Measurements from ENCODE around the gene PIP4K2C. TPM values are rescaled to one million over a fixed set of nuclear protein-coding genes. Genes with fewer than 3 reads are reported as not detected.
"Not testable (repeated sequence)": the region's sequence is repeated elsewhere in the genome, so short reads cannot be mapped to it uniquely, and the experiment has no call there.

The PIP4K2C gene
- total RNA-seq, 1 experiment from 2014 or later: 48.7 TPM

- Histone ChIP-seq H4K20me1 (ENCODE audit: insufficient read depth) (no peaks in the 10 kb centered on the region), H3F3A (ENCODE audit: insufficient read depth, low read depth) (no peaks in the 10 kb centered on the region), H3K27me3 (ENCODE audit: insufficient read depth, low read depth) (peaks cover 27% of the 10 kb centered on the region), H3K36me3 (ENCODE audit: low read depth) (no peaks in the 10 kb centered on the region), H2AFZ (no peak overlapping the region), H3K4me3 (no peak overlapping the region), H3K9me2 (ENCODE audit: insufficient read depth) (no peaks in the 10 kb centered on the region), H3K4me2 (peak overlapping the region; percentile 36; the same call in 1 of the 2 replicates), H3K9me3 (ENCODE audit: insufficient read depth, low read depth) (peaks cover 20% of the 10 kb centered on the region), H3K4me1 (replicated peaks; ENCODE audit: insufficient read depth) (no peaks in the 10 kb centered on the region), H3K27ac (no peak overlapping the region), H3K79me2 (ENCODE audit: low read depth) (no peaks in the 10 kb centered on the region)
- ChIA-PET POLR2A (ENCODE audit: unreplicated experiment) (interaction anchor here (0.6 kb wide), 1 partner anchor 38 kb away, joined by 3 read pairs; no protein-coding TSS in a partner anchor), CTCF (interaction anchor here (0.7 kb wide), 1 partner anchor 85 kb away, joined by 5 read pairs; no protein-coding TSS in a partner anchor)
- TF ChIP-seq EZH2 (IDR thresholded peaks at IDR 0.05; ENCODE audit: low read depth) (no peak), CTCF (conservative IDR thresholded peaks at IDR 0.05) (no peak)
- no peak for DNase-seq
- intact Hi-C loops (cut with micrococcal nuclease; ENCODE audit: unreplicated experiment): no loop called here
- BruUV-seq (replicated peaks): no TSS peak
Measured at GRCh38 chr12:57641699-57642442, 50.9 kb downstream of the PIP4K2C start.

- H4K20me1 ChIP-seq (ENCODE audit: insufficient read depth); BruUV-seq (replicated peaks); DNase-seq; intact Hi-C loops (cut with micrococcal nuclease; ENCODE audit: unreplicated experiment); H3K4me1 ChIP-seq (replicated peaks; ENCODE audit: insufficient read depth); H3K4me2 ChIP-seq; H3K27ac ChIP-seq; H3K27me3 ChIP-seq (ENCODE audit: insufficient read depth, low read depth); H3K9me2 ChIP-seq (ENCODE audit: insufficient read depth); POLR2A ChIA-PET (ENCODE audit: unreplicated experiment); H3K79me2 ChIP-seq (ENCODE audit: low read depth); H3F3A ChIP-seq (ENCODE audit: insufficient read depth, low read depth); H3K4me3 ChIP-seq; H3K36me3 ChIP-seq (ENCODE audit: low read depth); CTCF ChIA-PET; H2AFZ ChIP-seq: not testable (repeated sequence)
- H3K9me3 ChIP-seq (ENCODE audit: insufficient read depth, low read depth): peaks cover 20% of the 10 kb centered on the region
Measured at GRCh38 chr12:57645990-57646658, 55.1 kb downstream of the PIP4K2C start.

- intact Hi-C loops (cut with micrococcal nuclease; ENCODE audit: unreplicated experiment); H3K4me1 ChIP-seq (replicated peaks; ENCODE audit: insufficient read depth); POLR2A ChIA-PET (ENCODE audit: unreplicated experiment); H3K36me3 ChIP-seq (ENCODE audit: low read depth); H3K4me2 ChIP-seq; H2AFZ ChIP-seq; CTCF ChIA-PET; H3K9me2 ChIP-seq (ENCODE audit: insufficient read depth); H3K27ac ChIP-seq; H3F3A ChIP-seq (ENCODE audit: insufficient read depth, low read depth); DNase-seq; BruUV-seq (replicated peaks); H4K20me1 ChIP-seq (ENCODE audit: insufficient read depth); H3K79me2 ChIP-seq (ENCODE audit: low read depth); H3K27me3 ChIP-seq (ENCODE audit: insufficient read depth, low read depth); H3K4me3 ChIP-seq: not testable (repeated sequence)
- H3K9me3 ChIP-seq (ENCODE audit: insufficient read depth, low read depth): peaks cover 20% of the 10 kb centered on the region
Measured at GRCh38 chr12:57646659-57647049, 55.7 kb downstream of the PIP4K2C start.

Other genes with a start within 250 kb of the PIP4K2C start
- 54.4 and 65.1 TPM in 2 replicates for gene R3HDM2, start 160.1 kb upstream of the PIP4K2C start, total RNA-seq (2021)
- gene INHBC, start 156.4 kb upstream of the PIP4K2C start, total RNA-seq (2021): 0.35 TPM in 1 of 2 replicates, not detected in the other
- gene INHBE, start 135.9 kb upstream of the PIP4K2C start, total RNA-seq (2021): 0.73 and 0.90 TPM in 2 replicates
- gene GLI1, start 131.4 kb upstream of the PIP4K2C start, total RNA-seq (2021): not detected in 2 replicates
- gene ARHGAP9, start 111.3 kb upstream of the PIP4K2C start, total RNA-seq (2021): not detected in 2 replicates
- 307 and 366 TPM in 2 replicates for gene MARS1, start 103.1 kb upstream of the PIP4K2C start, total RNA-seq (2021)
- gene DDIT3, start 70.7 kb upstream of the PIP4K2C start, total RNA-seq (2021): 15.6 and 17.3 TPM in 2 replicates
- 47.3 and 78.4 TPM in 2 replicates for gene MBD6, start 68.4 kb upstream of the PIP4K2C start, total RNA-seq (2021)
- 93.4 and 105 TPM in 2 replicates for gene DCTN2, start 44.0 kb upstream of the PIP4K2C start, total RNA-seq (2021)
- 0.07 TPM in 1 of 2 replicates, not detected in the other for gene KIF5A, start 41.1 kb upstream of the PIP4K2C start, total RNA-seq (2021)
- 16.2 and 18.1 TPM in 2 replicates for gene DTX3, start 13.6 kb downstream of the PIP4K2C start, total RNA-seq (2021)
- gene ARHGEF25, start 20.2 kb downstream of the PIP4K2C start, total RNA-seq (2021): 12.9 and 18.8 TPM in 2 replicates
- gene B4GALNT1, start 42.0 kb downstream of the PIP4K2C start, total RNA-seq (2021): 15.0 and 17.9 TPM in 2 replicates
- gene OS9, start 102.9 kb downstream of the PIP4K2C start, total RNA-seq (2021): 96.7 and 108 TPM in 2 replicates
- gene AGAP2, start 147.6 kb downstream of the PIP4K2C start, total RNA-seq (2021): 0.40 and 0.50 TPM in 2 replicates
- 18.2 and 22.5 TPM in 2 replicates for gene TSPAN31, start 153.8 kb downstream of the PIP4K2C start, total RNA-seq (2021)
- 156 and 194 TPM in 2 replicates for gene CDK4, start 161.1 kb downstream of the PIP4K2C start, total RNA-seq (2021)
- gene MARCHF9, start 163.9 kb downstream of the PIP4K2C start, total RNA-seq (2021): 18.9 and 21.2 TPM in 2 replicates
- gene CYP27B1, start 175.9 kb downstream of the PIP4K2C start, total RNA-seq (2021): 1.6 and 1.8 TPM in 2 replicates
- 15.8 and 17.9 TPM in 2 replicates for gene METTL1, start 180.9 kb downstream of the PIP4K2C start, total RNA-seq (2021)
- 13.1 and 17.8 TPM in 2 replicates for gene EEF1AKMT3, start 181.4 kb downstream of the PIP4K2C start, total RNA-seq (2021)
- 38.1 and 44.8 TPM in 2 replicates for gene TSFM, start 191.6 kb downstream of the PIP4K2C start, total RNA-seq (2021)
- 1.6 and 3.0 TPM in 2 replicates for gene AVIL, start 227.5 kb downstream of the PIP4K2C start, total RNA-seq (2021)

Measured in PC-9 (cell line).